Central memory CD8-positive, alpha-beta T cell (primary cell): ENCODE results near the gene SCN11A.

Experiments used
- ATAC-seq: fragments of 150-1000 bp; cut with Tn5 transposase; replicated peaks from 2 replicates; pipeline ENCODE4 v1.10.0; 2022; ENCODE audit warnings: mild to moderate bottlenecking, moderate FRiP score, moderate number of reproducible peaks; ENCODE audit not compliant: poor library complexity, severe bottlenecking; ENCODE audit errors: extremely low read depth
- DNase-seq, 2 donors: peaks; one replicate each; pipeline ENCODE4 v3.0.0; 2021; ENCODE audit warnings: low spot score in 2 of 2
- H3K27ac Mint-ChIP-seq: one replicate; pipeline ENCODE4 v1.8.0; 2022; ENCODE audit warnings: low read depth, mild to moderate bottlenecking, moderate library complexity, mixed read lengths
- H3K27me3 Mint-ChIP-seq: one replicate; pipeline ENCODE4 v1.8.0; 2022; ENCODE audit warnings: mixed read lengths
- H3K36me3 Mint-ChIP-seq: one replicate; pipeline ENCODE4 v1.8.0; 2022; ENCODE audit warnings: mild to moderate bottlenecking, moderate library complexity, mixed read lengths; ENCODE audit not compliant: insufficient read depth
- H3K4me1 Mint-ChIP-seq: one replicate; pipeline ENCODE4 v1.8.0; 2022; ENCODE audit warnings: mixed read lengths
- H3K4me3 Mint-ChIP-seq: one replicate; pipeline ENCODE4 v1.8.0; 2022; ENCODE audit warnings: mild to moderate bottlenecking, moderate library complexity, mixed read lengths
- H3K9me3 Mint-ChIP-seq: one replicate; pipeline ENCODE4 v1.8.0; 2022; ENCODE audit warnings: mixed read lengths

SCN11A gene

DNA sequence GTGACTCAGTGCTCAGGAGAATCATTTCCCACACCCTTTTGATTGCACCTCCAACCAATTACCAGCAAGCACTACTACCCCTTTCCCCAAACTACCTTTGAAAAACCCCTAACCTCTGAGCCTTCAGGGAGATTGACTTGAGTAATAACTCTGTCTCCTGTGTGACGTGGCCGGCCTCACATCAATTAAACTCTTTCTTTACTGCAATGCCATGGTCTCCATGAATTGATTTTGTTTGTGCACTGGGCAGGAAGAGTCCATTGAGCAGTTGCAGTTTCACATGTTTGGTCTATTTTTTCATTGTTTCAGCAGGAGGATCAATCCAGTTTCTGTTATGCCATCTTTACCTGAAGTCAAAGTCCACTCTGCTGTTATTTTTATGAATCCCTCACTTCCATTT is 32.4 kb downstream of the SCN11A start:
- Mint-ChIP-seq H3K4me3 (no peak overlapping the region), H3K36me3 (no peaks in the 10 kb centered on the region), H3K9me3 (no peaks in the 10 kb centered on the region), H3K27ac (no peak overlapping the region), H3K4me1 (no peaks in the 10 kb centered on the region), H3K27me3 (peaks cover 57% of the 10 kb centered on the region)
- DNase-seq: no peak
- ATAC-seq: no peak

DNA sequence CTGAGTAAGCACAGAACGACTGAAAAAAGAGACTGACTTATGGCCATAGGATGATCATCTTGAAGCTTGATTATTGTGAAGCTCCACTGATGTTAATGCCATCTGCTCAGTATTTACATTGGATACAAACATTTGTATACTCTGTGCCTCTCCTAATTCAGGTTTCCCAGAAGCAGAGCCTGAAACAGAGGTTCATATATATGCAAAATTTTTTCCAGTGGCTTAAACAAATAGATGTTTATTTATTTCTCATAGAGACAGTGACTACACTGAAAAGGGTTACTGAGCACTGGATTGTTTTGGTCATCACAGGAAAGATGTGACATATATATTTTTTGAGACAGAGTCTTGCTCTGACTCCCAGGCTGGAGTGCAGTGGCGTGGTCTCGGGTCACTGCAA is 36.3 kb downstream of the SCN11A start:
- no peak for DNase-seq
- Mint-ChIP-seq H3K4me1 (no peaks in the 10 kb centered on the region), H3K4me3 (no peak overlapping the region), H3K27me3 (peaks cover 80% of the 10 kb centered on the region), H3K27ac (no peak overlapping the region), H3K9me3 (no peaks in the 10 kb centered on the region), H3K36me3 (no peaks in the 10 kb centered on the region)
- no peak for ATAC-seq

DNA sequence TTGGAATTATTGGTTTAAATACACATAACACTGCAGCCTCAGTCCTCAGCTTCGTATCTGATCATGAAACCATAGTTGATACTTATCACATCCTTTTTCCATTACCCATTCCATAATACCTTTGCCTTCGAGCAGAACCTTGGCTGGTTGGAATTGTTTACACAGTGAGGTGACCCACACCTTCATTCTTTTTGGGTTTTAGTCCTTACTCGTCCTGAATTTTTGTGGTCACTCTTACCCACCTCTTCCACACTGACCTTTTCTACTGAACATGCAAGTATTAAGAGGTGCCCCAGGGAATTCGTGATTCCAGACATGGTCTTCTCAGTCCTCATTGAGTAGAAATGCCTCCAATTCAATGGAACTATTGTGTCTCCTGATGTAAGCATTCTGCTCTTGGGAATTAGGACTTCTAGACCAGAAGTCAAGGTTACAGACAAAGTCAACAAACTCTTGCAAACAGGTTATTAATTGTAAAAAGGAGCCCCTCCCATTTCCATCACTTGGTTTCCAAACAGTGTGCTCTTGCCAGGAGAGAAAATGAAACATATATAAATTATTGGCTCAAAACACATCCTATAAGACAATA is 37.7 kb downstream of the SCN11A start:
- Mint-ChIP-seq H3K9me3 (no peaks in the 10 kb centered on the region), H3K36me3 (no peaks in the 10 kb centered on the region), H3K27me3 (peaks cover 78% of the 10 kb centered on the region), H3K27ac (no peak overlapping the region), H3K4me1 (no peaks in the 10 kb centered on the region), H3K4me3 (no peak overlapping the region)
- DNase-seq (no peak), ATAC-seq (no peak)

DNA sequence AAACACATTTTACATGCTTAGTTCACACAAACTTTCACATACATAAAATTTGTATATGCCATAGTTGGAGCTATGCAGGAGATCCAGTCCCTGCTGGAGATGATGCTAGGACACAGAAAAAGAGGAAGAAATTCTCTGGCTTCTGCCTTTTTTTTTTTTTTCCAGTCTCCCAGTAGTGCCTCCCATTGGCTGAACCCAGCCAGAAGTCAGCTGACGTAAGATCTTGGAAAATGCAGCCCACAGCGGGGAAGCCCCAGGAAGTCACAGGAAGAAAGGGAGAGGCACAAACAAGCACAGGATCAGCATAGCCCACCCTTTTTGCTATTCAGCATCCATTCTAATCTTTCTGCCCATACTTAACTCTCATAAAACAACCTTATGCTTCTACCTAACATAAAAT is 38.5 kb downstream of the SCN11A start:
- ATAC-seq (no peak), DNase-seq (no peak)
- peaks cover 74% of the 10 kb centered on the region for H3K27me3 Mint-ChIP-seq
- H3K4me1 Mint-ChIP-seq: no peaks in the 10 kb centered on the region
- no peak overlapping the region for H3K27ac Mint-ChIP-seq
- no peaks in the 10 kb centered on the region for H3K9me3 Mint-ChIP-seq
- no peaks in the 10 kb centered on the region for H3K36me3 Mint-ChIP-seq
- no peak overlapping the region for H3K4me3 Mint-ChIP-seq

DNA sequence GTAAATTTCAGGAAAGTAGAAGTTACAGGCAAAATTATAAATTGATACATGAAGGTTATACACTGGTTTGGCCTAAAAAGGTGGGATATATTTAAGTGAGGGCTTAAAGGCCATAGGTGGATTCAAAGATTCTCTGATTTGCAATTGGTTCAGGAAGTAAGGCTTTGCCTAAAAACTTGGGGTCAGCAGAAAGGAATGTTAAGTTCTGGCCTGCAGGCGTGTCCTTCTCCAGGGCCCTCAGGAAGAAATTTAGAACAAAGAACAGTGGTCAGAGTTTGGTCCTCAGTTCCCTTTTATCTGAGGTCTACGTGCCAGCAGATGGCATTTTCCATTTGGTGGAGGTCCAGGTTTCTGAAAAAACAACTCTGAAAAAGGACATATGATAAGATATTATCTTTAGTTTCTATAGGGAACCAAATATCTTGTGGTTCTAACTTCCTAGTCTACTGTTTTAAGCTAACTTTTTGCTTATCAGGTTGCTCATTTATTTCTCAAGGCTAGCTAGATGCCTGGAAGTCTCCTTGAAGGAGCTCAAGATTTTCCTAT is 40.5 kb downstream of the SCN11A start:
- DNase-seq (no peak), ATAC-seq (no peak)
- no peaks in the 10 kb centered on the region for H3K9me3 Mint-ChIP-seq

DNA sequence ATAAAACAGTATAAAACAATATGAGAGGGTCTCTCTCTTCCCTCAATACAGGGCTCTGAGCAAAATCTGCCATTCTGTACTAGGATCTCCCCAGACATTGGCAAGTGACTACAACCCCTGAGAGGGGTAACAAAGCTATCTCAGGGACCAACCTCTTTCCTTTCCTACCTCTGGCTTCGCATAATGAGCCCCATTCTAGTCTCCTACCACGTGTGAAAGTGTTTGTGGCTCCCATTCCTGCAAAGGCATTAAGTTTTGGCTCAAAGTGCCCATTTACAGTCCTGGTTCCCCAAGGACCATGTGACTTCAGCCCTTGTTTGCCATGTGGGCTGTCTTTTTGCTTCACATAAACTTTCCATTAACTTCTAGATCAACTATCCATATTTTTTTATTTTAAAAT is 46.4 kb downstream of the SCN11A start:
- no peak overlapping the region for H3K4me3 Mint-ChIP-seq
- ATAC-seq (no peak), DNase-seq (no peak)
- no peaks in the 10 kb centered on the region for H3K9me3 Mint-ChIP-seq
- no peak overlapping the region for H3K27ac Mint-ChIP-seq
- peaks cover 58% of the 10 kb centered on the region for H3K27me3 Mint-ChIP-seq
- no peaks in the 10 kb centered on the region for H3K4me1 Mint-ChIP-seq
- H3K36me3 Mint-ChIP-seq: peaks cover 2% of the 10 kb centered on the region

More for the DNA sequence above, 40.5 kb downstream of the SCN11A start:
- Mint-ChIP-seq H3K27me3 (peaks cover 79% of the 10 kb centered on the region), H3K4me3 (no peak overlapping the region), H3K36me3 (no peaks in the 10 kb centered on the region), H3K4me1 (no peaks in the 10 kb centered on the region), H3K27ac (no peak overlapping the region)
